ENCODE measurements around the gene NR2C2. TPM values are rescaled to one million over a fixed set of nuclear protein-coding genes. Genes with fewer than 3 reads are reported as not detected.

Gene NR2C2
- total RNA-seq, 1 donor from 2014 or later, result 23.5 TPM

- intact Hi-C loops (cut with DNase I), result no loop called here
- Histone ChIP-seq H3K9me3 (no peaks in the 10 kb centered on the region), H3K27me3 (no peaks in the 10 kb centered on the region), H3K36me3 (peaks cover 40 to 72% of the 10 kb centered on the region in 2 donors), H3K27ac (no peak overlapping the region), H3K4me1 (peaks cover 0 to 20% of the 10 kb centered on the region in 2 donors), H3K4me3 (no peak overlapping the region)
- no peak for TF ChIP-seq CTCF (IDR thresholded peaks at IDR 0.05)
- DNase-seq (ENCODE audit: low spot score in 2 of 2), result no peak
Measured at GRCh38 chr3:15091575-15091974, 144.2 kb downstream of the NR2C2 start.

- TF ChIP-seq CTCF (IDR thresholded peaks at IDR 0.05), result no peak
- no peak for DNase-seq (ENCODE audit: low spot score in 2 of 2)
- Histone ChIP-seq H3K27me3 (no peaks in the 10 kb centered on the region), H3K36me3 (peaks cover 33 to 60% of the 10 kb centered on the region in 2 donors), H3K4me3 (no peak overlapping the region), H3K4me1 (peaks cover 0 to 28% of the 10 kb centered on the region in 2 donors), H3K9me3 (no peaks in the 10 kb centered on the region), H3K27ac (no peak overlapping the region)
- intact Hi-C loops (cut with DNase I), result no loop called here
Measured at GRCh38 chr3:15092686-15093085, 145.3 kb downstream of the NR2C2 start.

- Histone ChIP-seq H3K36me3 (peaks cover 21 to 44% of the 10 kb centered on the region in 2 donors), H3K27me3 (no peaks in the 10 kb centered on the region), H3K4me3 (no peak overlapping the region), H3K9me3 (no peaks in the 10 kb centered on the region), H3K27ac (peak overlapping the region; percentile 59 to 61), H3K4me1 (peaks cover 0 to 32% of the 10 kb centered on the region in 2 donors)
- TF ChIP-seq CTCF (IDR thresholded peaks at IDR 0.05), result no peak
- DNase-seq (ENCODE audit: low spot score in 2 of 2), result no peak
- intact Hi-C loops (cut with DNase I), result no loop called here
Measured at GRCh38 chr3:15094187-15094875, 146.9 kb downstream of the NR2C2 start.

GRCh38 chr3:15096046-15096445, 148.7 kb downstream of the NR2C2 start:
- no peaks in the 10 kb centered on the region for H3K27me3 ChIP-seq
- no peak overlapping the region for H3K4me3 ChIP-seq
- H3K4me1 ChIP-seq, result peaks cover 0 to 38% of the 10 kb centered on the region in 2 donors
- H3K9me3 ChIP-seq, result no peaks in the 10 kb centered on the region
- peaks cover 12 to 30% of the 10 kb centered on the region in 2 donors for H3K36me3 ChIP-seq
- intact Hi-C loops (cut with DNase I), result no loop called here
- no peak for TF ChIP-seq CTCF (IDR thresholded peaks at IDR 0.05)
- no peak for DNase-seq (ENCODE audit: low spot score in 2 of 2)
- H3K27ac ChIP-seq, result peak overlapping the region in 1 of 2 donors; percentile 61

- H3K9me3 ChIP-seq, result no peaks in the 10 kb centered on the region
- H3K4me3 ChIP-seq, result peak overlapping the region; percentile 88 to 93
- no peak for TF ChIP-seq CTCF (IDR thresholded peaks at IDR 0.05)
- peaks cover 4 to 17% of the 10 kb centered on the region in 2 donors for H3K36me3 ChIP-seq
- H3K27me3 ChIP-seq, result no peaks in the 10 kb centered on the region
- no peak for DNase-seq (ENCODE audit: low spot score in 2 of 2)
- intact Hi-C loops (cut with DNase I), result loop anchor here (2.0 kb wide), 4 partner anchors 33 to 447 kb away; partner anchors contain the start of genes CAPN7, CCDC174, MRPS25 and NR2C2
- H3K27ac ChIP-seq, result peak overlapping the region; percentile 91
- H3K4me1 ChIP-seq, result peaks cover 0 to 51% of the 10 kb centered on the region in 2 donors
Measured at GRCh38 chr3:15097891-15098290, 150.5 kb downstream of the NR2C2 start.

Other genes with a start within 250 kb of the NR2C2 start
- gene FGD5, start 128.6 kb upstream of the NR2C2 start, total RNA-seq, result 112 TPM
- gene MRPS25, start 117.7 kb downstream of the NR2C2 start, total RNA-seq, result 8.1 TPM
- gene RBSN, start 151.6 kb downstream of the NR2C2 start, total RNA-seq, result 17.2 TPM

All from ascending aorta (tissue), 2 donors.